ENCODE results near the gene FUT7. TPM values are rescaled to one million over a fixed set of nuclear protein-coding genes. Genes with fewer than 3 reads are reported as not detected.
A peak's percentile ranks its signal among the peaks of the same experiment; 100 is the strongest.
"Not testable (repeated sequence)": the region's sequence is repeated elsewhere in the genome, so short reads cannot be mapped to it uniquely, and the experiment has no call there.

The FUT7 gene
- total and polyA plus RNA-seq, 8 donors, result 0.23 to 3.9 (median 0.43) TPM; not detected in 4

DNA sequence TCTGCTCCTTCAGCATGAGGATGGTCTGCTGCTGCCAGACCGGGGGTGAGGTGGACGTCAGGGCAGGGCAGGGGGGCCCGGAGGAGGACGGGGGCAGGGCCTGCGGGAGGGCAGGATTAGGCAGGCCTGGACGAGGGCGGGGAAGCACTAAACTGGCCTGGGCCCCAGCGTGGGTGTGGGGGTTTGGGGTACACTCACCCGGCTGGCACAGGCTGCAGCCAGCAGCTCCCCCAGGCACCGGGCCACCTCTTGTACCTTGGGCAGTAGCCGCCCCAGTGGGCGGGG, 32.9 kb upstream of the FUT7 start:
- intact Hi-C loops (cut with DNase I; ENCODE audit: low total_unique reads), result no loop called here
- no peak for DNase-seq
- Histone ChIP-seq H3K4me3 (no peak overlapping the region), H3K27ac (no peak overlapping the region), H3K36me3 (no peaks in the 10 kb centered on the region), H3K4me1 (peaks cover 6 to 40% (median 27%) of the 10 kb centered on the region in 4 donors), H3K9me3 (no peaks in the 10 kb centered on the region), H3K27me3 (peaks cover 0 to 28% (median 11%) of the 10 kb centered on the region in 3 donors)
- WGBS, 5 donors, result 82 to 90% (median 85%) methylated on average over 11 to 12 of the region's 12 CpGs
- TF ChIP-seq POLR2A (IDR thresholded peaks at IDR 0.05) (no peak), EP300 (IDR thresholded peaks at IDR 0.05) (no peak), POLR2AphosphoS5 (IDR thresholded peaks at IDR 0.05) (no peak)
- TF ChIP-seq, protein P1, sequence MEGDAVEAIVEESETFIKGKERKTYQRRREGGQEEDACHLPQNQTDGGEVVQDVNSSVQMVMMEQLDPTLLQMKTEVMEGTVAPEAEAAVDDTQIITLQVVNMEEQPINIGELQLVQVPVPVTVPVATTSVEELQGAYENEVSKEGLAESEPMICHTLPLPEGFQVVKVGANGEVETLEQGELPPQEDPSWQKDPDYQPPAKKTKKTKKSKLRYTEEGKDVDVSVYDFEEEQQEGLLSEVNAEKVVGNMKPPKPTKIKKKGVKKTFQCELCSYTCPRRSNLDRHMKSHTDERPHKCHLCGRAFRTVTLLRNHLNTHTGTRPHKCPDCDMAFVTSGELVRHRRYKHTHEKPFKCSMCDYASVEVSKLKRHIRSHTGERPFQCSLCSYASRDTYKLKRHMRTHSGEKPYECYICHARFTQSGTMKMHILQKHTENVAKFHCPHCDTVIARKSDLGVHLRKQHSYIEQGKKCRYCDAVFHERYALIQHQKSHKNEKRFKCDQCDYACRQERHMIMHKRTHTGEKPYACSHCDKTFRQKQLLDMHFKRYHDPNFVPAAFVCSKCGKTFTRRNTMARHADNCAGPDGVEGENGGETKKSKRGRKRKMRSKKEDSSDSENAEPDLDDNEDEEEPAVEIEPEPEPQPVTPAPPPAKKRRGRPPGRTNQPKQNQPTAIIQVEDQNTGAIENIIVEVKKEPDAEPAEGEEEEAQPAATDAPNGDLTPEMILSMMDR (IDR thresholded peaks at IDR 0.05), result no peak

GRCh38 chr9:137064027-137064879, 32.4 kb upstream of the FUT7 start:
- Histone ChIP-seq H3K4me3 (no peak overlapping the region), H3K27ac (no peak overlapping the region), H3K4me1 (peaks cover under 1 to 35% (median 21%) of the 10 kb centered on the region in 4 donors), H3K9me3 (no peaks in the 10 kb centered on the region), H3K27me3 (peaks cover 0 to 22% (median 5%) of the 10 kb centered on the region in 3 donors), H3K36me3 (no peaks in the 10 kb centered on the region)
- 47 to 55% (median 52%) methylated on average over 44 to 55 of the region's 55 CpGs for WGBS, 5 donors
- TF ChIP-seq POLR2A (IDR thresholded peaks at IDR 0.05) (no peak), EP300 (IDR thresholded peaks at IDR 0.05) (no peak), POLR2AphosphoS5 (IDR thresholded peaks at IDR 0.05) (peak in 1 of 3 donors; percentile 66)
- TF ChIP-seq, protein P1 (IDR thresholded peaks at IDR 0.05), result peak in 6 of 7 experiments; percentile 86 to 100 (median 98)
- peak; percentile 77 to 85 for DNase-seq
- intact Hi-C loops (cut with DNase I; ENCODE audit: low total_unique reads), result no loop called here

GRCh38 chr9:137063311-137064026, 31.6 kb upstream of the FUT7 start:
- no peak overlapping the region for H3K4me3 ChIP-seq
- H3K27ac ChIP-seq, result no peak overlapping the region
- DNase-seq, result no peak
- peaks cover 0 to 14% (median 0%) of the 10 kb centered on the region in 3 donors for H3K27me3 ChIP-seq
- H3K4me1 ChIP-seq, result peaks cover 0 to 28% (median 17%) of the 10 kb centered on the region in 4 donors
- no peaks in the 10 kb centered on the region for H3K9me3 ChIP-seq
- intact Hi-C loops (cut with DNase I; ENCODE audit: low total_unique reads), result no loop called here
- WGBS, 5 donors, result 73 to 88% (median 83%) methylated on average over 11 to 26 of the region's 26 CpGs
- H3K36me3 ChIP-seq, result no peaks in the 10 kb centered on the region
- TF ChIP-seq POLR2A (IDR thresholded peaks at IDR 0.05) (no peak), POLR2AphosphoS5 (IDR thresholded peaks at IDR 0.05) (no peak), EP300 (IDR thresholded peaks at IDR 0.05) (no peak)
- TF ChIP-seq, protein P1 (IDR thresholded peaks at IDR 0.05), result no peak

GRCh38 chr9:137062798-137063197, 30.9 kb upstream of the FUT7 start:
- H3K27me3 ChIP-seq; H3K36me3 ChIP-seq; H3K27ac ChIP-seq; H3K4me3 ChIP-seq; intact Hi-C loops (cut with DNase I; ENCODE audit: low total_unique reads); DNase-seq; H3K9me3 ChIP-seq: not testable (repeated sequence)
- H3K4me1 ChIP-seq, result peaks cover 0 to 25% (median 15%) of the 10 kb centered on the region in 4 donors
- WGBS, 5 donors, result 80 to 92% (median 87%) methylated on average over 1 to 7 of the region's 9 CpGs

Measured in stomach (tissue), 9 donors.